ENCODE measurements around the gene HTR3E. TPM values are rescaled to one million over a fixed set of nuclear protein-coding genes. Genes with fewer than 3 reads are reported as not detected.
"Not testable (repeated sequence)": the region's sequence is repeated elsewhere in the genome, so short reads cannot be mapped to it uniquely, and the experiment has no call there.

Gene HTR3E
- total RNA-seq, 1 donor = not detected

- TF ChIP-seq, protein P1, sequence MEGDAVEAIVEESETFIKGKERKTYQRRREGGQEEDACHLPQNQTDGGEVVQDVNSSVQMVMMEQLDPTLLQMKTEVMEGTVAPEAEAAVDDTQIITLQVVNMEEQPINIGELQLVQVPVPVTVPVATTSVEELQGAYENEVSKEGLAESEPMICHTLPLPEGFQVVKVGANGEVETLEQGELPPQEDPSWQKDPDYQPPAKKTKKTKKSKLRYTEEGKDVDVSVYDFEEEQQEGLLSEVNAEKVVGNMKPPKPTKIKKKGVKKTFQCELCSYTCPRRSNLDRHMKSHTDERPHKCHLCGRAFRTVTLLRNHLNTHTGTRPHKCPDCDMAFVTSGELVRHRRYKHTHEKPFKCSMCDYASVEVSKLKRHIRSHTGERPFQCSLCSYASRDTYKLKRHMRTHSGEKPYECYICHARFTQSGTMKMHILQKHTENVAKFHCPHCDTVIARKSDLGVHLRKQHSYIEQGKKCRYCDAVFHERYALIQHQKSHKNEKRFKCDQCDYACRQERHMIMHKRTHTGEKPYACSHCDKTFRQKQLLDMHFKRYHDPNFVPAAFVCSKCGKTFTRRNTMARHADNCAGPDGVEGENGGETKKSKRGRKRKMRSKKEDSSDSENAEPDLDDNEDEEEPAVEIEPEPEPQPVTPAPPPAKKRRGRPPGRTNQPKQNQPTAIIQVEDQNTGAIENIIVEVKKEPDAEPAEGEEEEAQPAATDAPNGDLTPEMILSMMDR (IDR thresholded peaks at IDR 0.05; ENCODE audit: extremely low read depth, low read depth, low read length) = no peak
- Histone ChIP-seq H3K27me3 (ENCODE audit: insufficient read depth, low read length) (no peaks in the 10 kb centered on the region), H3K4me2 (ENCODE audit: insufficient read depth, low read length) (no peak overlapping the region), H3K4me1 (ENCODE audit: insufficient read depth, low read length) (no peaks in the 10 kb centered on the region), H2AFZ (ENCODE audit: low read length) (no peak overlapping the region), H3K4me3 (ENCODE audit: insufficient read depth, low read length) (no peak overlapping the region), H3K36me3 (ENCODE audit: insufficient read depth, low read length) (peaks cover 53% of the 10 kb centered on the region), H3K9me3 (ENCODE audit: low read depth, low read length) (no peaks in the 10 kb centered on the region), H3K79me2 (ENCODE audit: insufficient read depth, low read length) (peaks cover 5% of the 10 kb centered on the region), H3K27ac (ENCODE audit: low read depth, low read length) (no peak overlapping the region), H4K20me1 (ENCODE audit: insufficient read depth, low read length) (peaks cover 3% of the 10 kb centered on the region)
- no peak for DNase-seq (ENCODE audit: insufficient read length, low spot score, missing footprints)
Observed at GRCh38 chr3:184145751-184146270, 48.9 kb downstream of the HTR3E start.

- Histone ChIP-seq H3K79me2 (ENCODE audit: insufficient read depth, low read length) (no peaks in the 10 kb centered on the region), H3K4me1 (ENCODE audit: insufficient read depth, low read length) (no peaks in the 10 kb centered on the region), H3K27ac (ENCODE audit: low read depth, low read length) (no peak overlapping the region), H3K4me2 (ENCODE audit: insufficient read depth, low read length) (no peak overlapping the region), H3K4me3 (ENCODE audit: insufficient read depth, low read length) (no peak overlapping the region), H4K20me1 (ENCODE audit: insufficient read depth, low read length) (peaks cover 3% of the 10 kb centered on the region), H3K27me3 (ENCODE audit: insufficient read depth, low read length) (no peaks in the 10 kb centered on the region), H2AFZ (ENCODE audit: low read length) (no peak overlapping the region), H3K36me3 (ENCODE audit: insufficient read depth, low read length) (peaks cover 30% of the 10 kb centered on the region), H3K9me3 (ENCODE audit: low read depth, low read length) (no peaks in the 10 kb centered on the region)
- TF ChIP-seq, protein P1 (IDR thresholded peaks at IDR 0.05; ENCODE audit: extremely low read depth, low read depth, low read length) = no peak
- DNase-seq (ENCODE audit: insufficient read length, low spot score, missing footprints) = no peak
Observed at GRCh38 chr3:184148076-184148475, 51.2 kb downstream of the HTR3E start.

DNA sequence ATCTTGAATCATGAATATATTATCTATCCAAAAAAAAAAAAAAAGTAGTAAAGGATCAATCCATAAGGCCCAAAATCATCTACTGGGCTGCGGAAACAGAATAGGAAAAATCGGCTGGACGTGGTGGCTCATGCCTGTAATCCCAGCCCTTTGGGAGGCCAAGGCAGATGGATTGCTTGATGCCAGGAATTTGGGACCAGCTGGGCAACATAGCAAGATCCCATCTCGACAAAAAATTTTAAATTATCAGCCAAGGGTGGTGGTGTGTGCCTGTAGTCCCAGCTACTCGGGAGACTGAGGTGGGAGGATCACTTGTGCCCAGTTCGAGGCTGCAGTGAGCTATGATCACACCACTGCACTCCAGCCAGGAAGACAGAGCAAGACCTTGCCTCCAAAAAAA, 52.3 kb downstream of the HTR3E start:
- no peaks in the 10 kb centered on the region for H4K20me1 ChIP-seq (ENCODE audit: insufficient read depth, low read length)
- H3K9me3 ChIP-seq (ENCODE audit: low read depth, low read length) = no peaks in the 10 kb centered on the region
- no peaks in the 10 kb centered on the region for H3K79me2 ChIP-seq (ENCODE audit: insufficient read depth, low read length)
- H3K4me3 ChIP-seq (ENCODE audit: insufficient read depth, low read length) = no peak overlapping the region
- H3K4me2 ChIP-seq (ENCODE audit: insufficient read depth, low read length) = no peak overlapping the region
- H3K27ac ChIP-seq (ENCODE audit: low read depth, low read length) = no peak overlapping the region
- no peak for DNase-seq (ENCODE audit: insufficient read length, low spot score, missing footprints)
- H3K27me3 ChIP-seq (ENCODE audit: insufficient read depth, low read length) = no peaks in the 10 kb centered on the region
- no peak overlapping the region for H2AFZ ChIP-seq (ENCODE audit: low read length)
- TF ChIP-seq, protein P1 (IDR thresholded peaks at IDR 0.05; ENCODE audit: extremely low read depth, low read depth, low read length) = no peak
- H3K36me3 ChIP-seq (ENCODE audit: insufficient read depth, low read length) = peaks cover 20% of the 10 kb centered on the region
- H3K4me1 ChIP-seq (ENCODE audit: insufficient read depth, low read length) = peaks cover 1% of the 10 kb centered on the region

- DNase-seq (ENCODE audit: insufficient read length, low spot score, missing footprints); H3K9me3 ChIP-seq (ENCODE audit: low read depth, low read length); H3K4me2 ChIP-seq (ENCODE audit: insufficient read depth, low read length); H3K27ac ChIP-seq (ENCODE audit: low read depth, low read length); H2AFZ ChIP-seq (ENCODE audit: low read length); H3K4me3 ChIP-seq (ENCODE audit: insufficient read depth, low read length); H3K4me1 ChIP-seq (ENCODE audit: insufficient read depth, low read length); H3K27me3 ChIP-seq (ENCODE audit: insufficient read depth, low read length); H4K20me1 ChIP-seq (ENCODE audit: insufficient read depth, low read length); H3K79me2 ChIP-seq (ENCODE audit: insufficient read depth, low read length): not testable (repeated sequence)
- peaks cover 13% of the 10 kb centered on the region for H3K36me3 ChIP-seq (ENCODE audit: insufficient read depth, low read length)
- TF ChIP-seq, protein P1 (IDR thresholded peaks at IDR 0.05; ENCODE audit: extremely low read depth, low read depth, low read length) = peak; percentile 58
Observed at GRCh38 chr3:184149770-184150169, 52.9 kb downstream of the HTR3E start.

All from osteoblast (primary cell).